Measurements from ENCODE around the gene TRIM10. TPM values are rescaled to one million over a fixed set of nuclear protein-coding genes. Genes with fewer than 3 reads are reported as not detected.

TRIM10 gene
- total and polyA plus RNA-seq, 2 donors (not counting 1 experiment from before 2014, with no cell fraction given): not detected

GRCh38 chr6:30169658-30170614 lies 8.9 kb upstream of the TRIM10 start:
- Histone ChIP-seq H3K79me2 (ENCODE audit: control insufficient read depth, insufficient read depth, low read length) (no peaks in the 10 kb centered on the region), H4K20me1 (ENCODE audit: control insufficient read depth, insufficient read depth, low read length, poor library complexity, severe bottlenecking) (no peaks in the 10 kb centered on the region), H3K4me2 (replicated peaks; ENCODE audit: low read depth, low read length, poor library complexity, severe bottlenecking) (no peak overlapping the region), H3K27ac (ENCODE audit: low read length in 2 of 2) (no peak overlapping the region), H3K4me1 (ENCODE audit: control insufficient read depth in 2 of 2, insufficient read depth in 2 of 2, low read length in 2 of 2) (peaks cover 8 to 12% of the 10 kb centered on the region in 2 donors), H2AFZ (ENCODE audit: insufficient read depth, low read depth, low read length, poor library complexity, severe bottlenecking) (no peak overlapping the region), H3K9ac (ENCODE audit: low read length) (no peak overlapping the region), H3K36me3 (replicated peaks in 1 of 2; ENCODE audit: control extremely low read depth in 1 of 2, control insufficient read depth in 1 of 2, extremely low read depth in 1 of 2, insufficient read depth in 2 of 2, low read length in 1 of 2) (no peaks in the 10 kb centered on the region), H3K9me3 (ENCODE audit: control extremely low read depth in 1 of 3, control insufficient read depth in 2 of 3, insufficient read depth in 1 of 3, low read length in 2 of 3) (no peaks in the 10 kb centered on the region), H3K4me3 (ENCODE audit: control extremely low read depth in 1 of 5, extremely low read depth in 1 of 5, insufficient read depth in 1 of 5, low read depth in 2 of 5, low read length in 4 of 5) (no peak overlapping the region), H3K27me3 (replicated peaks in 1 of 4; ENCODE audit: control extremely low read depth in 1 of 4, control insufficient read depth in 3 of 4, insufficient read depth in 4 of 4, low read length in 3 of 4) (peaks cover 0 to 49% (median 33%) of the 10 kb centered on the region in 4 experiments)
- Mint-ChIP-seq H3K4me1 (peaks cover 4% of the 10 kb centered on the region), H3K27ac (no peak overlapping the region), H3K27me3 (peaks cover 67% of the 10 kb centered on the region), H3K4me3 (no peak overlapping the region), H3K9me3 (ENCODE audit: insufficient read depth) (no peaks in the 10 kb centered on the region)
- ATAC-seq (ENCODE audit: low read depth) (peak; percentile 79), DNase-seq (peak; percentile 63)
- ChIA-PET CTCF (interaction anchor here (0.6 to 1.7 kb wide), 4 partner anchors 17 to 1890 kb away, joined by 3 to 5 read pairs (median 4); no protein-coding TSS in a partner anchor), POLR2A (no interaction called here)
- 0% methylated on average over 2 of the region's 7 CpGs for WGBS (ENCODE audit: insufficient coverage)
- TF ChIP-seq EZH2 (IDR thresholded peaks at IDR 0.05; ENCODE audit: borderline replicate concordance, insufficient read depth, low read depth, low read length, poor library complexity, severe bottlenecking) (no peak), CTCF (IDR thresholded peaks at IDR 0.05) (peak; percentile 83)
- intact Hi-C loops (cut with micrococcal nuclease): loop anchor here (2.0 to 5.0 kb wide), 2 partner anchors 37 to 67 kb away; no protein-coding TSS in a partner anchor

GRCh38 chr6:30168741-30169140 lies 7.7 kb upstream of the TRIM10 start:
- Histone ChIP-seq H4K20me1 (ENCODE audit: control insufficient read depth, insufficient read depth, low read length, poor library complexity, severe bottlenecking) (no peaks in the 10 kb centered on the region), H3K79me2 (ENCODE audit: control insufficient read depth, insufficient read depth, low read length) (no peaks in the 10 kb centered on the region), H3K4me1 (ENCODE audit: control insufficient read depth in 2 of 2, insufficient read depth in 2 of 2, low read length in 2 of 2) (peaks cover 8 to 12% of the 10 kb centered on the region in 2 donors), H3K4me2 (replicated peaks; ENCODE audit: low read depth, low read length, poor library complexity, severe bottlenecking) (no peak overlapping the region), H3K9me3 (ENCODE audit: control extremely low read depth in 1 of 3, control insufficient read depth in 2 of 3, insufficient read depth in 1 of 3, low read length in 2 of 3) (peaks cover 0 to 3% (median 0%) of the 10 kb centered on the region in 3 donors), H3K27ac (ENCODE audit: low read length in 2 of 2) (no peak overlapping the region), H3K36me3 (replicated peaks in 1 of 2; ENCODE audit: control extremely low read depth in 1 of 2, control insufficient read depth in 1 of 2, extremely low read depth in 1 of 2, insufficient read depth in 2 of 2, low read length in 1 of 2) (no peaks in the 10 kb centered on the region), H3K4me3 (ENCODE audit: control extremely low read depth in 1 of 5, extremely low read depth in 1 of 5, insufficient read depth in 1 of 5, low read depth in 2 of 5, low read length in 4 of 5) (no peak overlapping the region), H3K9ac (ENCODE audit: low read length) (no peak overlapping the region), H2AFZ (ENCODE audit: insufficient read depth, low read depth, low read length, poor library complexity, severe bottlenecking) (no peak overlapping the region), H3K27me3 (replicated peaks in 1 of 4; ENCODE audit: control extremely low read depth in 1 of 4, control insufficient read depth in 3 of 4, insufficient read depth in 4 of 4, low read length in 3 of 4) (peaks cover 0 to 51% (median 33%) of the 10 kb centered on the region in 4 experiments)
- no peak overlapping the region for H3K27ac Mint-ChIP-seq
- DNase-seq: no peak
- H3K27me3 Mint-ChIP-seq: peaks cover 66% of the 10 kb centered on the region
- no peaks in the 10 kb centered on the region for H3K9me3 Mint-ChIP-seq (ENCODE audit: insufficient read depth)
- H3K4me3 Mint-ChIP-seq: no peak overlapping the region
- TF ChIP-seq EZH2 (IDR thresholded peaks at IDR 0.05; ENCODE audit: borderline replicate concordance, insufficient read depth, low read depth, low read length, poor library complexity, severe bottlenecking) (no peak), CTCF (IDR thresholded peaks at IDR 0.05) (no peak)
- WGBS (ENCODE audit: insufficient coverage): no CpG with 5 or more reads among the region's 1 CpG
- intact Hi-C loops (cut with micrococcal nuclease): no loop called here
- H3K4me1 Mint-ChIP-seq: peaks cover 4% of the 10 kb centered on the region
- ATAC-seq (ENCODE audit: low read depth): no peak
- ChIA-PET CTCF (interaction anchor here (1.0 to 1.3 kb wide), 2 partner anchors 8 to 44 kb away, joined by 3 to 4 read pairs; partner anchors contain the start of gene TRIM26), POLR2A (no interaction called here)

Data from B cell (primary cell).